Prostate gland (tissue), 2 donors: ENCODE results near the gene DNM1L. TPM values are rescaled to one million over a fixed set of nuclear protein-coding genes. Genes with fewer than 3 reads are reported as not detected.

Source experiments
- DNase-seq: peaks from one replicate; pipeline ENCODE4 v3.0.0-alpha.2; 2019; ENCODE audit warnings: low spot score
- H3K27ac ChIP-seq, 2 donors: fragments of 200-600 bp; sonication (generic); 2 replicates each; pipeline ENCODE4 v1.5.1; 2017 to 2019
- H3K27me3 ChIP-seq: fragments of 200-600 bp; sonication (generic); replicated peaks from 2 replicates; pipeline ENCODE4 v1.5.1; 2019; ENCODE audit not compliant: insufficient read depth
- H3K36me3 ChIP-seq, 2 donors: fragments of 200-600 bp; sonication (generic); 1 replicate in 1 of 2; 2 replicates in 1 of 2; pipeline versions ENCODE4 v1.5.1 to v1.8.1; 2017 to 2019
- H3K4me1 ChIP-seq: fragments of 200-600 bp; sonication (generic); replicated peaks from 2 replicates; pipeline ENCODE4 v1.5.1; 2019
- H3K4me3 ChIP-seq, 2 donors: fragments of 200-600 bp; sonication (generic); 2 replicates each; pipeline ENCODE4 v1.5.1; 2017 to 2019
- H3K9me3 ChIP-seq: fragments of 200-600 bp; sonication (generic); 2 replicates; pipeline ENCODE4 v1.5.1; 2017
- CTCF ChIP-seq, 4 experiments: fragments of 200-600 bp in 2 of 4; fragments of 450-650 bp in 2 of 4; sonication (generic) in 2 of 4; IDR thresholded peaks; 1 replicate in 3 of 4; 2 replicates in 1 of 4; pipeline ENCODE4 v1.5.1; 2016 to 2019; ENCODE audit warnings: antibody characterized with exemption in 4 of 4, mild to moderate bottlenecking in 2 of 4, moderate library complexity in 2 of 4
- POLR2A ChIP-seq: fragments of 450-650 bp; IDR thresholded peaks from one replicate; pipeline ENCODE4 v1.6.1; 2016; ENCODE audit warnings: antibody characterized with exemption, mild to moderate bottlenecking
- POLR2AphosphoS5 ChIP-seq: sonication (generic); formaldehyde crosslinking; IDR thresholded peaks from one replicate; pipeline ENCODE4 v1.6.1; 2017; ENCODE audit warnings: antibody characterized with exemption
- WGBS: methylation state at CpG from one replicate; pipeline ENCODE4 v1.1.5; 2018; 5-methylcytosine and 5-hydroxymethylcytosine counted together
- intact Hi-C: fragments of 100-400 bp; cut with DNase I; formaldehyde crosslinking; loops from one replicate; pipeline ENCODE4 v1.14.2; 2022
- total RNA-seq, 2 donors: library from RNA; depleted of rRNA; stranded (reverse); fragments of >200 nt; gene quantifications; one replicate each; pipeline ENCODE4 v1.1.0, GENCODE V29; 2016

The DNM1L gene
- total RNA-seq, 2 donors from 2014 or later = 37.3 to 47.5 TPM

GRCh38 chr12:32662665-32663064 lies 16.4 kb upstream of the DNM1L start:
- Histone ChIP-seq H3K4me1 (no peaks in the 10 kb centered on the region), H3K27ac (no peak overlapping the region), H3K36me3 (no peaks in the 10 kb centered on the region), H3K4me3 (no peak overlapping the region), H3K9me3 (no peaks in the 10 kb centered on the region), H3K27me3 (no peaks in the 10 kb centered on the region)
- no peak for DNase-seq
- TF ChIP-seq POLR2A (no peak), POLR2AphosphoS5 (no peak), CTCF (IDR thresholded peaks at IDR 0.05) (no peak)
- intact Hi-C loops = no loop called here
- WGBS = 89% methylated on average over 2 of the region's 2 CpGs

GRCh38 chr12:32666018-32666417 lies 13.1 kb upstream of the DNM1L start:
- 85% methylated on average over 14 of the region's 14 CpGs for WGBS
- Histone ChIP-seq H3K36me3 (no peaks in the 10 kb centered on the region), H3K4me1 (no peaks in the 10 kb centered on the region), H3K27me3 (no peaks in the 10 kb centered on the region), H3K27ac (no peak overlapping the region), H3K4me3 (no peak overlapping the region), H3K9me3 (no peaks in the 10 kb centered on the region)
- intact Hi-C loops = no loop called here
- TF ChIP-seq POLR2A (no peak), POLR2AphosphoS5 (no peak), CTCF (IDR thresholded peaks at IDR 0.05) (no peak)
- no peak for DNase-seq

- Histone ChIP-seq H3K27me3 (no peaks in the 10 kb centered on the region), H3K9me3 (no peaks in the 10 kb centered on the region), H3K27ac (no peak overlapping the region), H3K4me3 (no peak overlapping the region), H3K36me3 (no peaks in the 10 kb centered on the region), H3K4me1 (no peaks in the 10 kb centered on the region)
- WGBS = 91% methylated on average over 1 of the region's 1 CpG
- intact Hi-C loops = no loop called here
- TF ChIP-seq CTCF (IDR thresholded peaks at IDR 0.05) (no peak), POLR2AphosphoS5 (no peak), POLR2A (no peak)
- DNase-seq = no peak
These were observed 9.5 kb upstream of the DNM1L start for GRCh38 chr12:32669584-32669983.

GRCh38 chr12:32671930-32672780 lies 6.9 kb upstream of the DNM1L start:
- TF ChIP-seq CTCF (IDR thresholded peaks at IDR 0.05) = peak in 3 of 4 experiments; percentile 49 to 58 (median 52)
- no peak for TF ChIP-seq POLR2A
- peak; percentile 33 for TF ChIP-seq POLR2AphosphoS5
- no peaks in the 10 kb centered on the region for H3K4me1 ChIP-seq
- peak; percentile 32 for DNase-seq
- H3K36me3 ChIP-seq = no peaks in the 10 kb centered on the region
- H3K4me3 ChIP-seq = no peak overlapping the region
- H3K27me3 ChIP-seq = no peaks in the 10 kb centered on the region
- no peak overlapping the region for H3K27ac ChIP-seq
- 42% methylated on average over 11 of the region's 11 CpGs for WGBS
- H3K9me3 ChIP-seq = no peaks in the 10 kb centered on the region
- intact Hi-C loops = loop anchor here (10.0 kb wide), 2 partner anchors 307 to 1017 kb away; partner anchors contain the start of gene ETFBKMT

- 1% methylated on average over 14 of the region's 14 CpGs for WGBS
These were observed 778 bp downstream of the DNM1L start for GRCh38 chr12:32679920-32680237.

More at GRCh38 chr12:32679920-32680237, 778 bp downstream of the DNM1L start:
- TF ChIP-seq CTCF (IDR thresholded peaks at IDR 0.05) = no peak
- no peak for TF ChIP-seq POLR2A
- H3K9me3 ChIP-seq = no peaks in the 10 kb centered on the region
- no peaks in the 10 kb centered on the region for H3K36me3 ChIP-seq
- peaks cover 5% of the 10 kb centered on the region for H3K4me1 ChIP-seq
- intact Hi-C loops = loop anchor here (10.0 kb wide), 2 partner anchors 315 to 1025 kb away; partner anchors contain the start of gene ETFBKMT
- H3K4me3 ChIP-seq = peak overlapping the region; percentile 62 to 75
- DNase-seq = no peak
- no peaks in the 10 kb centered on the region for H3K27me3 ChIP-seq
- H3K27ac ChIP-seq = peak overlapping the region; percentile 88 to 91
